Measurements from ENCODE around the gene SLC51A. TPM values are rescaled to one million over a fixed set of nuclear protein-coding genes. Genes with fewer than 3 reads are reported as not detected.

Gene SLC51A
- total and polyA plus RNA-seq, 2 of the 8 experiments (the other 6 are each of a cell fraction or from before 2014, with no cell fraction given): 6.3 to 9.8 TPM

GRCh38 chr3:196217307-196218154 is 1.2 kb downstream of the SLC51A start:
- ChIA-PET CTCF (ENCODE audit: partially characterized antibody) (interaction anchor here (1.5 kb wide), 1 partner anchor 144 kb away, joined by 3 read pairs; no protein-coding TSS in a partner anchor), POLR2A (ENCODE audit: partially characterized antibody) (interaction anchor here (0.6 to 3.9 kb wide), 5 partner anchors 8 to 125 kb away, joined by 3 to 15 read pairs (median 3); partner anchors contain the start of gene DYNLT2B)
- Histone ChIP-seq H3K23me2 (ENCODE audit: low read depth, low read length) (peaks cover 2% of the 10 kb centered on the region; the same call in 1 of the 2 replicates), H3K4me1 (replicated peaks in 1 of 4; ENCODE audit: control insufficient read depth in 3 of 4, insufficient read depth in 4 of 4, low read length in 3 of 4) (peaks cover 0 to 19% (median 11%) of the 10 kb centered on the region in 4 experiments; a peak in 6 of 7 replicates), H2BK12ac (ENCODE audit: low read depth, low read length) (no peak overlapping the region), H3K9ac (replicated peaks in 1 of 4; ENCODE audit: extremely low read depth in 1 of 4, low read depth in 3 of 4, low read length in 3 of 4) (no peak overlapping the region), H3K4me3 (ENCODE audit: extremely low read depth in 1 of 4, insufficient read depth in 2 of 4, low read depth in 3 of 4, low read length in 4 of 4) (peak overlapping the region in 2 of 4 experiments; percentile 47 to 64; a peak in 4 of 8 replicates), H3K4ac (replicated peaks; ENCODE audit: insufficient read length, low read depth, low read length) (no peak overlapping the region), H3K23ac (ENCODE audit: insufficient read length) (no peak overlapping the region), H2AFZ (ENCODE audit: low read length) (no peak overlapping the region), H3K56ac (replicated peaks; ENCODE audit: insufficient read length, low read depth, low read length) (no peak overlapping the region), H3K27me3 (replicated peaks in 1 of 4; ENCODE audit: control insufficient read depth in 3 of 4, extremely low read depth in 1 of 4, insufficient read depth in 3 of 4, low read length in 3 of 4) (no peaks in the 10 kb centered on the region), H4K20me1 (replicated peaks in 1 of 2; ENCODE audit: control insufficient read depth in 1 of 2, insufficient read depth in 2 of 2, low read length in 2 of 2) (no peaks in the 10 kb centered on the region), H2AK5ac (ENCODE audit: low read depth, low read length) (no peak overlapping the region), H3K36me3 (ENCODE audit: control insufficient read depth in 2 of 4, insufficient read depth in 4 of 4, low read length in 3 of 4) (no peaks in the 10 kb centered on the region), H3K27ac (ENCODE audit: low read depth, low read length) (no peak overlapping the region), H2BK120ac (replicated peaks; ENCODE audit: low read depth, low read length) (no peak overlapping the region), H2BK5ac (ENCODE audit: low read depth, low read length) (no peak overlapping the region), H3K18ac (ENCODE audit: extremely low read depth, low read length) (no peak overlapping the region), H3K14ac (ENCODE audit: insufficient read length) (no peak overlapping the region), H3K9me3 (ENCODE audit: insufficient read depth in 2 of 2, low read depth in 1 of 2, low read length in 1 of 2) (no peaks in the 10 kb centered on the region), H2BK20ac (ENCODE audit: low read length) (0 out of 2 replicates have a peak overlapping the region, but pooled peaks have one; percentile 21), H4K91ac (replicated peaks; ENCODE audit: insufficient read length, low read length) (no peak overlapping the region), H3K79me1 (ENCODE audit: low read depth, low read length) (no peaks in the 10 kb centered on the region), H4K5ac (ENCODE audit: insufficient read length, low read depth, low read length) (no peak overlapping the region), H3K79me2 (ENCODE audit: control insufficient read depth in 1 of 2, insufficient read depth in 2 of 2, low read length in 2 of 2) (no peaks in the 10 kb centered on the region), H2BK15ac (ENCODE audit: low read length) (no peak overlapping the region), H4K8ac (ENCODE audit: extremely low read depth, insufficient read depth, low read length) (no peak overlapping the region; the same call in 1 of the 2 replicates), H3K4me2 (ENCODE audit: insufficient read depth in 1 of 2, low read depth in 2 of 2, low read length in 2 of 2) (peak overlapping the region; percentile 78 to 92; a peak in 3 of 4 replicates)
- DNase-seq (ENCODE audit: low read depth in 1 of 2, low spot score in 2 of 2): no peak
- 88% methylated on average over 10 of the region's 12 CpGs; no CpG with 5 or more reads in 1 of the 2 experiments for WGBS, 2 experiments (ENCODE audit: extremely low coverage in 1 of 2, insufficient coverage in 1 of 2, insufficient read length in 1 of 2, insufficient replicate concordance in 2 of 2, low coverage in 1 of 2, low lambda C conversion rate in 2 of 2, missing lambda C conversion rate in 1 of 2)
- FAIRE-seq: no peak
- TF ChIP-seq MAX (IDR thresholded peaks at IDR 0.05) (no peak), SIRT6 (IDR thresholded peaks at IDR 0.05; ENCODE audit: low read length) (no peak), POU5F1 (IDR thresholded peaks at IDR 0.05; ENCODE audit: low read depth, low read length) (no peak), SIX5 (IDR thresholded peaks at IDR 0.05; ENCODE audit: low read depth, low read length) (no peak), TBP (IDR thresholded peaks at IDR 0.05; ENCODE audit: low read depth, low read length) (no peak), SP1 (IDR thresholded peaks at IDR 0.05; ENCODE audit: low read depth, low read length) (no peak), EP300 (IDR thresholded peaks at IDR 0.05; ENCODE audit: borderline replicate concordance in 1 of 2, low read depth in 2 of 2, low read length in 2 of 2) (no peak), CEBPB (IDR thresholded peaks at IDR 0.05; ENCODE audit: low read depth, low read length) (no peak), RXRA (IDR thresholded peaks at IDR 0.05; ENCODE audit: insufficient read depth, low read depth, low read length) (no peak), FOSL1 (IDR thresholded peaks at IDR 0.05; ENCODE audit: insufficient read depth, low read depth, low read length) (no peak), HDAC2 (IDR thresholded peaks at IDR 0.05; ENCODE audit: borderline replicate concordance in 1 of 2, low read depth in 2 of 2, low read length in 2 of 2) (no peak), GTF2F1 (IDR thresholded peaks at IDR 0.05; ENCODE audit: borderline replicate concordance, low read depth, low read length) (no peak)
